Measurements from ENCODE around the gene EFNA2. TPM values are rescaled to one million over a fixed set of nuclear protein-coding genes. Genes with fewer than 3 reads are reported as not detected.

The EFNA2 gene
- total RNA-seq, 1 experiment from 2014 or later: not detected

- Histone ChIP-seq H3K4me3 (ENCODE audit: low read length) (peak overlapping the region; percentile 86), H3K79me2 (ENCODE audit: low read length) (peaks cover 56% of the 10 kb centered on the region), H4K20me1 (ENCODE audit: low read length) (peaks cover 8% of the 10 kb centered on the region), H3K4me1 (ENCODE audit: insufficient read depth, low read length) (peaks cover 22% of the 10 kb centered on the region), H3K27ac (ENCODE audit: low read length) (peak overlapping the region; percentile 94), H3K9ac (ENCODE audit: low read length) (peak overlapping the region; percentile 86), H3F3A (ENCODE audit: low read length, unreplicated experiment) (no peaks in the 10 kb centered on the region), H3K9me3 (ENCODE audit: low read length) (no peaks in the 10 kb centered on the region), H3K36me3 (ENCODE audit: low read depth, low read length) (peaks cover 45% of the 10 kb centered on the region), H3K4me2 (ENCODE audit: low read length) (peak overlapping the region; percentile 97), H3K27me3 (ENCODE audit: low read length) (no peaks in the 10 kb centered on the region), H3K9me2 (replicated peaks; ENCODE audit: low read length) (no peaks in the 10 kb centered on the region), H2AFZ (ENCODE audit: low read length) (no peak overlapping the region)
- ChIA-PET POLR2A (ENCODE audit: unreplicated experiment) (interaction anchor here (1.9 kb wide), 1 partner anchor 17 kb away, joined by 29 read pairs; the partner anchor contains the start of gene CIRBP), CTCF (interaction anchor here (1.0 to 1.7 kb wide), 2 partner anchors 12 to 14 kb away, joined by 3 to 13 read pairs; no protein-coding TSS in a partner anchor)
- DNase-seq (peak; percentile 81), ATAC-seq (peak; percentile 12)
- TF ChIP-seq EZH2phosphoT487 (IDR thresholded peaks at IDR 0.05; ENCODE audit: borderline replicate concordance, low read length) (no peak), EZH2 (IDR thresholded peaks at IDR 0.05; ENCODE audit: low read length, unreplicated experiment) (no peak)
- intact Hi-C loops (cut with micrococcal nuclease): loop anchor here (1.0 kb wide), 1 partner anchor 17 kb away; the partner anchor contains the start of gene CIRBP
- no TSS peak for BruUV-seq (replicated peaks)
Measured at GRCh38 chr19:1252221-1252820, 33.4 kb upstream of the EFNA2 start.

DNA sequence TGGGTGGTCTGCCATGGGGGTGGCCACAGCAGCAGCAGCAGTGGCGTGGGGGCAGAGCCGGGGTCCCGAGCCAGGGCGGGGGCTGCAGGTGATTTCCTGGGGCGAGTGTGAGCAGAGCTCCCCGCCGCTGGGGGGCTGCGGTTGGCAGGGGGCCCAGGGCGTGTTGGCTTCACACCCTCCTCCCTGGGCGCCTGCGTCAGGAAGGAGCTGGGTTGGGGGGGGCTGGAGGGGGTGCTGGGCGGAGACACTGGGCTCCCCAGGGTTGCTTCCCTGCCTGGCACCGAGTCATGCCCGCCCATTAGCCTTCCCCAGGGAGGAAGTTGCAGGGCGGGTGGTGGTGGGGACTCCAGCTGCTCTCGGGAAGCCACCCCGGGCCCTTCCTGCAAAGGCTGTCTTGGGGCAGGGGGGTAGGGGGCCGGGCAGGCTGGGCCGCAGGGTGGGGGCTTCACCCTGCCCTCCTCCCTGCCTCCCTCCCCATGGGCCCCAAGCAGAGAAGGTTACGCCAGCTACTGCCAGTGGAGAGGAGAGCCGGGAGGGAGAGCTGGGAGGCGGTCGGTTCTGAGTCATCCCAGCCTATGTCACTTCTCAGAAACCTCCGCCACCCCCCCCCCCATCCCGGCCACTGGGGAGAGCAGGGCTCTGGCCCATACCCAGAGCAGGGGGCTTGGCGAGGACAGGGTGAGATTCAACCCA, 32.7 kb upstream of the EFNA2 start:
- Histone ChIP-seq H3F3A (ENCODE audit: low read length, unreplicated experiment) (peaks cover under 1% of the 10 kb centered on the region), H3K27ac (ENCODE audit: low read length) (peak overlapping the region; percentile 94), H3K79me2 (ENCODE audit: low read length) (peaks cover 56% of the 10 kb centered on the region), H3K9me2 (replicated peaks; ENCODE audit: low read length) (no peaks in the 10 kb centered on the region), H2AFZ (ENCODE audit: low read length) (no peak overlapping the region), H3K36me3 (ENCODE audit: low read depth, low read length) (peaks cover 45% of the 10 kb centered on the region), H3K27me3 (ENCODE audit: low read length) (no peaks in the 10 kb centered on the region), H3K9ac (ENCODE audit: low read length) (peak overlapping the region; percentile 86), H3K9me3 (ENCODE audit: low read length) (no peaks in the 10 kb centered on the region), H3K4me1 (ENCODE audit: insufficient read depth, low read length) (peaks cover 15% of the 10 kb centered on the region), H4K20me1 (ENCODE audit: low read length) (peaks cover 8% of the 10 kb centered on the region), H3K4me3 (ENCODE audit: low read length) (peak overlapping the region; percentile 86), H3K4me2 (ENCODE audit: low read length) (peak overlapping the region; percentile 97)
- ATAC-seq: peak; percentile 23
- TF ChIP-seq, protein P1, sequence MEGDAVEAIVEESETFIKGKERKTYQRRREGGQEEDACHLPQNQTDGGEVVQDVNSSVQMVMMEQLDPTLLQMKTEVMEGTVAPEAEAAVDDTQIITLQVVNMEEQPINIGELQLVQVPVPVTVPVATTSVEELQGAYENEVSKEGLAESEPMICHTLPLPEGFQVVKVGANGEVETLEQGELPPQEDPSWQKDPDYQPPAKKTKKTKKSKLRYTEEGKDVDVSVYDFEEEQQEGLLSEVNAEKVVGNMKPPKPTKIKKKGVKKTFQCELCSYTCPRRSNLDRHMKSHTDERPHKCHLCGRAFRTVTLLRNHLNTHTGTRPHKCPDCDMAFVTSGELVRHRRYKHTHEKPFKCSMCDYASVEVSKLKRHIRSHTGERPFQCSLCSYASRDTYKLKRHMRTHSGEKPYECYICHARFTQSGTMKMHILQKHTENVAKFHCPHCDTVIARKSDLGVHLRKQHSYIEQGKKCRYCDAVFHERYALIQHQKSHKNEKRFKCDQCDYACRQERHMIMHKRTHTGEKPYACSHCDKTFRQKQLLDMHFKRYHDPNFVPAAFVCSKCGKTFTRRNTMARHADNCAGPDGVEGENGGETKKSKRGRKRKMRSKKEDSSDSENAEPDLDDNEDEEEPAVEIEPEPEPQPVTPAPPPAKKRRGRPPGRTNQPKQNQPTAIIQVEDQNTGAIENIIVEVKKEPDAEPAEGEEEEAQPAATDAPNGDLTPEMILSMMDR (conservative IDR thresholded peaks at IDR 0.05; ENCODE audit: low read depth, low read length): no peak
- no peak for TF ChIP-seq EZH2phosphoT487 (IDR thresholded peaks at IDR 0.05; ENCODE audit: borderline replicate concordance, low read length)
- no peak for TF ChIP-seq EZH2 (IDR thresholded peaks at IDR 0.05; ENCODE audit: low read length, unreplicated experiment)
- POLR2A ChIA-PET (ENCODE audit: unreplicated experiment): interaction anchor here (0.5 to 1.9 kb wide), 3 partner anchors 11 to 806 kb away, joined by 4 to 29 read pairs (median 14); partner anchors contain the start of gene CIRBP
- DNase-seq: peak; percentile 79
- no TSS peak for BruUV-seq (replicated peaks)
- CTCF ChIA-PET: interaction anchor here (0.6 to 1.7 kb wide), 3 partner anchors 11 to 16 kb away, joined by 3 to 13 read pairs (median 4); partner anchors contain the start of gene CIRBP
- intact Hi-C loops (cut with micrococcal nuclease): loop anchor here (1.0 kb wide), 1 partner anchor 16 kb away; the partner anchor contains the start of gene CIRBP

GRCh38 chr19:1253514-1254080, 32.1 kb upstream of the EFNA2 start:
- TF ChIP-seq, protein P1 (conservative IDR thresholded peaks at IDR 0.05; ENCODE audit: low read depth, low read length): no peak
- TF ChIP-seq EZH2 (IDR thresholded peaks at IDR 0.05; ENCODE audit: low read length, unreplicated experiment): no peak
- no peak for TF ChIP-seq EZH2phosphoT487 (IDR thresholded peaks at IDR 0.05; ENCODE audit: borderline replicate concordance, low read length)
- Histone ChIP-seq H3K4me3 (ENCODE audit: low read length) (peak overlapping the region; percentile 86), H3K9me3 (ENCODE audit: low read length) (no peaks in the 10 kb centered on the region), H3K4me2 (ENCODE audit: low read length) (peak overlapping the region; percentile 97), H3K36me3 (ENCODE audit: low read depth, low read length) (peaks cover 45% of the 10 kb centered on the region), H3K79me2 (ENCODE audit: low read length) (peaks cover 56% of the 10 kb centered on the region), H3K4me1 (ENCODE audit: insufficient read depth, low read length) (peaks cover 14% of the 10 kb centered on the region), H3K27ac (ENCODE audit: low read length) (peak overlapping the region; percentile 94), H3K9ac (ENCODE audit: low read length) (peak overlapping the region; percentile 86), H3K9me2 (replicated peaks; ENCODE audit: low read length) (no peaks in the 10 kb centered on the region), H4K20me1 (ENCODE audit: low read length) (peaks cover 8% of the 10 kb centered on the region), H2AFZ (ENCODE audit: low read length) (no peak overlapping the region), H3K27me3 (ENCODE audit: low read length) (no peaks in the 10 kb centered on the region), H3F3A (ENCODE audit: low read length, unreplicated experiment) (peaks cover 5% of the 10 kb centered on the region)
- DNase-seq: peak; percentile 56
- CTCF ChIA-PET: interaction anchor here (1.0 to 1.7 kb wide), 2 partner anchors 10 to 13 kb away, joined by 3 to 13 read pairs; no protein-coding TSS in a partner anchor
- no TSS peak for BruUV-seq (replicated peaks)
- ATAC-seq: peak; percentile 2
- POLR2A ChIA-PET (ENCODE audit: unreplicated experiment): interaction anchor here (0.5 to 1.9 kb wide), 3 partner anchors 11 to 805 kb away, joined by 4 to 29 read pairs (median 14); partner anchors contain the start of gene CIRBP
- intact Hi-C loops (cut with micrococcal nuclease): no loop called here

Data from PC-3 (cell line).